Breast epithelium (tissue), 3 donors: Measurements from ENCODE around the gene PRPH2.

Experiments used
- POLR2A ChIP-seq: fragments of 450-650 bp; IDR thresholded peaks from one replicate; pipeline ENCODE4 v1.6.1; 2016; ENCODE audit warnings: antibody characterized with exemption, mild to moderate bottlenecking, moderate library complexity
- POLR2AphosphoS5 ChIP-seq, 3 donors: sonication (generic); formaldehyde crosslinking; IDR thresholded peaks; one replicate each; pipeline ENCODE4 v1.6.1; 2017; ENCODE audit warnings: antibody characterized with exemption in 3 of 3
- TF ChIP-seq, protein P1 (sequence below), 3 donors: fragments of 450-650 bp; IDR thresholded peaks; one replicate each; pipeline ENCODE4 v1.5.1; 2016 to 2017; ENCODE audit warnings: antibody characterized with exemption in 3 of 3, mild to moderate bottlenecking in 3 of 3, moderate library complexity in 3 of 3

- no peak for TF ChIP-seq POLR2AphosphoS5 (IDR thresholded peaks at IDR 0.05)
- TF ChIP-seq, protein P1, sequence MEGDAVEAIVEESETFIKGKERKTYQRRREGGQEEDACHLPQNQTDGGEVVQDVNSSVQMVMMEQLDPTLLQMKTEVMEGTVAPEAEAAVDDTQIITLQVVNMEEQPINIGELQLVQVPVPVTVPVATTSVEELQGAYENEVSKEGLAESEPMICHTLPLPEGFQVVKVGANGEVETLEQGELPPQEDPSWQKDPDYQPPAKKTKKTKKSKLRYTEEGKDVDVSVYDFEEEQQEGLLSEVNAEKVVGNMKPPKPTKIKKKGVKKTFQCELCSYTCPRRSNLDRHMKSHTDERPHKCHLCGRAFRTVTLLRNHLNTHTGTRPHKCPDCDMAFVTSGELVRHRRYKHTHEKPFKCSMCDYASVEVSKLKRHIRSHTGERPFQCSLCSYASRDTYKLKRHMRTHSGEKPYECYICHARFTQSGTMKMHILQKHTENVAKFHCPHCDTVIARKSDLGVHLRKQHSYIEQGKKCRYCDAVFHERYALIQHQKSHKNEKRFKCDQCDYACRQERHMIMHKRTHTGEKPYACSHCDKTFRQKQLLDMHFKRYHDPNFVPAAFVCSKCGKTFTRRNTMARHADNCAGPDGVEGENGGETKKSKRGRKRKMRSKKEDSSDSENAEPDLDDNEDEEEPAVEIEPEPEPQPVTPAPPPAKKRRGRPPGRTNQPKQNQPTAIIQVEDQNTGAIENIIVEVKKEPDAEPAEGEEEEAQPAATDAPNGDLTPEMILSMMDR (IDR thresholded peaks at IDR 0.05): no peak
- TF ChIP-seq POLR2A: no peak
These were observed 2.4 kb upstream of the PRPH2 start for GRCh38 chr6:42724825-42725224.
